GM04503 (cell line): Measurements from ENCODE around the gene GRM1.

Source experiments
- DNase-seq: peaks from one replicate; pipeline ENCODE4 v3.0.0-alpha.2; 2012; ENCODE audit warnings: low read depth

Gene GRM1

DNA sequence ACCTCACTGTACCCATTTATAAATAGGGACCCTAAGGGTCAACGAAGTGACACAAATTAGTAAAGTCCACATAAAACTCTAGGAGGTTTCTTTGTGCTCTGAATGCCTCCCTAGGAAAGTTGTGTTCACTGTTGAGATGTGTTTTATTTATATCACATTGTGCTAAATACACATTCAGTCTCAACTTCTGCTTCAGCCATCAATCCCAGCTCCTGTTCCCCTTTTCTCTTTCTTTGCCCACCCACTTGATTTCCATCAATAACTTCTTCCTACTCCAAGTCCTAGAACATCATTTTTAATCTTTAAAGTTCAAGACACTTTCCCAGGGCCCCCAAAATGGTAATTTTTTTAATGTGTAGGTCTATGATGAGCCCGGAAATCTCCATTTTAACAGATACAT is 306.5 kb downstream of the GRM1 start:
- no peak for DNase-seq

DNA sequence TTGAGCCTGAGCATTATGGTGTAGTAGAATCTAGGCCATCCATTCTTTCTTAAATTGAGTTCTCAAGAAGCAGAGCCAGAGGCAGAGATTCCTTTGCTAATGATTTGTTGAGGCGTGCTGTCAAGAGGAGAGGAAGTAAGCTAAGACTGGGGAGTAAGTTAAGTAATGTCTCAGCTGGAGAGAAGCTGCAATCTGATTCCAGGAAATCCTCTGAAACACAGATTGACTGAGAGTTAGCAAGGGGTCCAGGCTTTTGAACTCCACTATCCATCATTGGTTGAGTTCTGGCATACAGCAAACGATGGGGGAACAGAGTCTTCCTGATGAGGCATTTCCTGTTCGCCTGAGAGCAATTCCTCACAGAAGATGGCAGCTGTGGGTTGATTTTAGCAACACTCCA is 307.3 kb downstream of the GRM1 start:
- no peak for DNase-seq

DNA sequence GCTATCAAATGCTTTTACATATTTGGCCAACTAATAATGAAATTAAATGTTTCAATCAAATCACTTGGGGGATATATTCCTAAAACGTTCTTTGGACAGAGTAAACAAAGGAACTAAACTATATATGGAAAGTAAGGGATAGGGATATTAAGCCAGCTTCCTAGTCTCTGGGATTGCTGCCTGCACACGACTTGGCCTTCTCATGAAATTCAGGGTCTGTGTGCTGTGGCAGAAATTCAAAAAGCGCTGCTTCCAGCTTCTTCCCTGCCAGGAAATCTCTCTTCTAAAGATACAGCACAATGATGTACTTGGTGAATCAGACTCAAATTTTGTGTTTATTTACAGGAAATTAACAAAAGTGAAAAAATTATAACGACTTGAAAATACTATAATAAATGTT is 308.5 kb downstream of the GRM1 start:
- no peak for DNase-seq

DNA sequence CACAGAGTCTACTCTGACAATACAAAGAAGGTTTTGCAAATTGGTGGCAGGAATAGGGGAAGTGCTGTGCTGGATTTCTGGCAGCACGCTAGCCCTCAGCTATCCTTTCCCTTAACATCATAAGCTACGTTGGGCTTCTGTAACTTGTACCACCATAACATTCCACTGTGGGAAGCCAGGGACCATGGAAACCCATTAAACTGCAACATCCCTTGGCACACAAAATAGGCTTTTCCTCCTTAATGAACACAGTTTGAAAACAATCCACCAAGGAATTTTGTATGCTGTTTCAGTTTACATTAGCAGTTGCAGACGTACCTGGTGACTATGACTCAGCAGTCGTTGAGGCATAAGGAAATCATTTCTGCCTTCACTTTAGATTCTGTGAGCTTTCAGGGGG is 310.9 kb downstream of the GRM1 start:
- DNase-seq, result no peak

DNA sequence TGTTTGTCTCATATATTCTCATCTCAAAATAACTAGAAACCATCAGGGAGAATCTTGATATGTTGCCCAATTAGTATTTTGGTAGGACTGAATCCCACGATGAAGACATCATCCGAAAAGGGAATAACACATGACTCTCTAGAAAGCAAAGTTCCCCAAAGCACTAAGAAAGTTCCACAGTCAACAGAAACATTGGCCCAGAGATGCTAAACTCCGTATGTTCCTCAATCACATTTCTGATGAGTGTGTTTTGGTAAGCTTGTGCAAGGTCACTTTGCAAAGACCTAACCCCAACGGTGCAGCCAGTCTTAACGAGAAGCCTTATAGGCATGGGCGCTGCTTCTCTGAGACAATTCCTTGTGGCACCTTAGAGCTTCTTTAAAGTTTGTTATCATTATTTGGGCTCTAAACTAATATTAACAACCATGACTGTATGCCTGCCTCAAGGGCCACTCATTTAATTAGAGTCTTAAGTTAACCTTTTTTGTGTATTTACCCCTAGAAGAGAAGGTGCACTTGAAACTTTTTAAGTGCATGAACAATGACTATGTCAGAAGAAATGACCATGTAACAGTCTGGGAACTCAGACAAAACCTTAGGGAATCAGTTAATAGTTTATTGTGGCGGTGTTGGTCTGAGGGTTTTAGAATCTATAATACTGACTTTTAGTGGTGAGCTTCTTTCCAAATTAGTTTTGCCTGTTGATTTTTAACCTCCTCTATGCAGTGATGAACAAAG is 312.8 kb downstream of the GRM1 start:
- DNase-seq, result no peak

- DNase-seq, result no peak
Observed at GRCh38 chr6:146345598-146345997, 316.7 kb downstream of the GRM1 start.

DNA sequence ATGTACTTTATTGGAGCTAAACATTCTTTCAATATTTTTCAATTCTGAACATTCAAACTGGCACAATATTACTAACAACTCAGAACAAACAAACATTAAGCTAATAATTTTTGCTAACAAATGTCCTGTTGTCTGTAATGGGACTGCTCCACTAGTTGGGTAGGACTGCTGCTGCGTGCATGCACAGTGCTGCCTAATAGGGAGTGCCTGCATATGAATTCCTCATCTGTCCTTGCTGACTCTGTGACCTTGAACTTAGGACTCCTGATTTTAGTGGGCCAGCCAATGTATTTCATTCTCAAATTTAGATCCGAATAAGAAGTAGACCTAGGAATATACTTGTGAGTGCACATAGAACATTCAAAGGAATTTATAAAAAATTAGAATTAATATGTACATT is 318.2 kb downstream of the GRM1 start:
- DNase-seq, result no peak

- DNase-seq, result no peak
Observed at GRCh38 chr6:146347690-146348089, 318.8 kb downstream of the GRM1 start.

- no peak for DNase-seq
Observed at GRCh38 chr6:146351018-146351417, 322.2 kb downstream of the GRM1 start.

GRCh38 chr6:146352163-146352562 is 323.3 kb downstream of the GRM1 start:
- DNase-seq, result no peak

- DNase-seq, result no peak
Observed at GRCh38 chr6:146354451-146354850, 325.6 kb downstream of the GRM1 start.

DNA sequence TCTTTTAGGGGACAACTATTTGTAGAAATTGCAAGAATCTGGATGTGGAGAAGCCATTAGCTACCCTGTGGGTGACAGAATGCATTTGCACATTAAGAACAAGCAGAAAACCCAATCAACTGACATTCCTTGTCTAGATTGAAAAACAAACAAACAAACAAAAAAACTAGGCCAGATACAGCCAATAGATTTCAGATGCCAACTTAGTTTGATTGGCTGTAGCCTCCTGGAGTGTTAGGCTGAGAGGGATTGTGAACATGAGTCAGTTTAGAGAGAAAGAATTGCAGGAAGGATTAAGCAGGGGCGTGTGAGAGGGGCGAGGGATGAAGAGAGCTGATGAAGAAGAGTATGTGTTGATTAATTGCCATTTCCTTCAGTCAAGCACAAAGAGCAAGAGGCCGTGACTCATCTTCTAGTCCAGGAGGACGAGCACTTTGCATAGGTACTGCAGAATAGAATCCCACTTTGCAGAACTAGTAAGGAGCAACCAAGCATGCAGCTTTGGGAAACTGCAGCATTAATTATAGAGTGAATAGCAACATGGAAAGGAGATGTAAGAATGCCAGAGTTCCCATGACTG is 326.7 kb downstream of the GRM1 start:
- no peak for DNase-seq

DNA sequence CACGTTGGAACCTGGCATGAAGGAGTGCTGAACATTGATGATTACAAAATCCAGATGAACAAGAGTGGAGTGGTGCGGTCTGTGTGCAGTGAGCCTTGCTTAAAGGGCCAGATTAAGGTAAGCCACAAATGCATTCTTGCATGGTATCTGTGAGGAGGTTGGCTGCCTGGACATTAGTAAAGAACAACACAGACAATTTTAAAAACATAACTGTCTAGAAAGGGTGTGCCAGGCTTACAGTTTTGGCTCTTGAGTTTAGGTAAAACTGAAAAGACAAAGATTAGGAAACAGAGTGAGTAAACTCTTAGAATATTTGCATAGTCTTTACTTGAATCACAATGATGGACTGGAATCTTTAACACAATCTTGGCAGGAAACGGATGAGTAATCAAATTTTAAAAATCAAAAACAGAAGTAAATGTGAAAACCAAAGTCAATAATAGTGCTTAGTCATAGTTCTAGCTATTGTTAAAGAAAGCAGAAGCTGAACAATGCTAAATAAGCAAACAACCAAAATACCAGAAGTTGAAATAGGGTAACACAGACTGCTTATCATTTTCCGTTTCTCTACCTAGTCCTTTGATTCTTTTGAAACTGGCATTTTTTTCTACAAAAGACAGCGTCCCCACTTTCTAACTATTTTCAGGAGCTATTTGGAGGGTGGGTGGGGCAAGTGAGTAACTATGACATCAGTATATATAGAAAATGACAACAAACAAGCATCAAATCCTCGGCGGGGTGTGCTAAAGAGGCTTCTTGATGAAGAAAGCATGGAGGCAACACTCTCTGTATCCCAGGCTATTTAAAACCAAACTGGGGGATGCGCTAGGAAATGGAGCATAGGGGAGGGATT is 328.9 kb downstream of the GRM1 start:
- DNase-seq, result peak; percentile 92

- DNase-seq, result peak; percentile 39
Observed at GRCh38 chr6:146358431-146359046, 329.7 kb downstream of the GRM1 start.

GRCh38 chr6:146359131-146359530 is 330.3 kb downstream of the GRM1 start:
- DNase-seq, result peak; percentile 6

DNA sequence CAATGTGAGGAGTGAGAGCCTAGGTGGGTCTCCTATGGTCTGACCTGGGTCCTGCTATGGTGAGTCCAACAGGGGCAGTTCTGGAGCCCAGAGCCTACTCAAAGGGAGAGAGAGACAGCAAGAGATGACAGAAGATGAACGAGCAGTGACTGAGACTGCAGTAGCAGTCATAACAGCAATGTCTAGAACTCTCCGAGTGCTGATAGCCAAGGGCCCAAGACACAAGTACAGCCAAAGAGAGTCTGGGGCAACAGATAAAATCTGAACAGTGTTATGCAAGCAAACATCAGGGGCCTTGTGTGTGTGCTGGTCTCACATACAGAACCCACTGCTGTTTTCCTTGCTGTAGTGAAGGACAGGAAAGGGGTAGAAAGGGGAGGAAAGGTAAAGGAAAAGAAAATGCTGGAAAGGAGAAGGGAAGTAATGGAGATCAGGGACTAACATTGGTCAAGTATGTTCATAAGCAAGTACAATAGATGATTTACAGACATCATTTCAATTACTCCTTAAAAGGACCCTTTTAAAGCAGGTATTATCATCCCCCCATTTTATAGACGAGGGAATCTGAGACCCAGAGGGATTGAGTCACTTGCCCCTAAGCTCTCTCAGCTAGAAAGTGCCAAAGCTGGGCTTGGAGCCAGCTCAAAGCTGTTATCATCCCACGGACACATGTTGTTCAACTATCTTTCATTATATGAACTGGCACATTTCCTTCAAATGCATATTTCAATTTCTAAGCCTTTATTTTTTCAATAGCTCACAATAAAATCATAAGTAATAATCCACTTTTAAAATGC is 332.5 kb downstream of the GRM1 start:
- DNase-seq, result peak; percentile 11

GRCh38 chr6:146363838-146364607 is 335.2 kb downstream of the GRM1 start:
- no peak for DNase-seq

- DNase-seq, result no peak
Observed at GRCh38 chr6:146364816-146365594, 336.1 kb downstream of the GRM1 start.

GRCh38 chr6:146367061-146367460 is 338.2 kb downstream of the GRM1 start:
- DNase-seq, result no peak

GRCh38 chr6:146369866-146370265 is 341.0 kb downstream of the GRM1 start:
- no peak for DNase-seq
